Bronchus fibroblast of lung (primary cell): Measurements from ENCODE around the gene GMPPA. TPM values are rescaled to one million over a fixed set of nuclear protein-coding genes. Genes with fewer than 3 reads are reported as not detected.

ENCODE experiments used
- total RNA-seq: library from RNA; depleted of rRNA; stranded (reverse); fragments of >200 nt; gene quantifications from 2 replicates; pipeline ENCODE4 v1.2.3, GENCODE V29; 2015

GMPPA gene
- total RNA-seq = 57.2 and 64.1 TPM in 2 replicates

DNA sequence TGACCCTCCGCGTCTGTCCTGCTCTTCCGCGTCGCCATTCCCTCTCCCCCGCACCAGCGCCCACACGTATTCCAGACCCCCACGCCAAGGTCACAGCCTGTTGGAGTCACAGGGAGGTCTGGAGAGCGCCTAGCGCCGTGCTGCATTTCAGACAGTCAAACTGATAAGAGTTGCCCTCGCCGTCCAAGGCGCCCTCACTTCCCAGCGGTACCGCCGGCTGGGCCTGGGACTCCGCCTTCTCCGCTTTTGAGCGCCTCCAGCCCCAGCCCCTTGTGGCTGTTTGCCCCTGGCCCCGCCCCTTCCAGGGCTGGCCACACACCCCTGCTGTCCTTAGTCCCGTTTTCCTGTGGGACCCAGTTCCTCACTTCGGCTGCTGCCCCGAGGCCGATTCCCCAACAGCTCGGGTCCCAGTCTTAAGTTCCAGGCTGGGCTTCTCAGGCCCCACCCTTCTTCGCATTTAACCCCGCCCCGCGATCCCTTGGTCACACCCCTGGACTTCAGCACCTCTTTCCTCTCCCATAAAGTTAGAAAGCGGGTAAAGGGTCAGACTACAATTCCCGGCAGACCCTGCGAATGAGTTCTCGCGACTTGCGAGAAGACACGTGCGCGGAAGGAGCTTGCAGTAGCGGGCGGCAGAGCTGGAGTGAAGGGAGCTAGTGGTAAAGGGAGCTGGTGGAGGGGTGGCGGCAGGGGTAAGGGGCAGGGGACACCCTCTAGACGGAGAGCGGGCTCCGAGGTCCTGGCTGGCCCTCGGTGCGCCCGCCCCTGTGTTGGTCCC is at the start of gene GMPPA:
Gene GMPPA (plus strand): TSS at position 612 of the 778 bp plus-strand sequence. CDS start 1,085 bp downstream, outside the sequence.

GRCh38 chr2:219514196-219514761 is 15.6 kb downstream of the GMPPA start, which contains the start of gene ASIC4:
Gene ASIC4 (plus strand): TSS chr2:219514482. CDS start chr2:219514725, 243 bp downstream.

DNA sequence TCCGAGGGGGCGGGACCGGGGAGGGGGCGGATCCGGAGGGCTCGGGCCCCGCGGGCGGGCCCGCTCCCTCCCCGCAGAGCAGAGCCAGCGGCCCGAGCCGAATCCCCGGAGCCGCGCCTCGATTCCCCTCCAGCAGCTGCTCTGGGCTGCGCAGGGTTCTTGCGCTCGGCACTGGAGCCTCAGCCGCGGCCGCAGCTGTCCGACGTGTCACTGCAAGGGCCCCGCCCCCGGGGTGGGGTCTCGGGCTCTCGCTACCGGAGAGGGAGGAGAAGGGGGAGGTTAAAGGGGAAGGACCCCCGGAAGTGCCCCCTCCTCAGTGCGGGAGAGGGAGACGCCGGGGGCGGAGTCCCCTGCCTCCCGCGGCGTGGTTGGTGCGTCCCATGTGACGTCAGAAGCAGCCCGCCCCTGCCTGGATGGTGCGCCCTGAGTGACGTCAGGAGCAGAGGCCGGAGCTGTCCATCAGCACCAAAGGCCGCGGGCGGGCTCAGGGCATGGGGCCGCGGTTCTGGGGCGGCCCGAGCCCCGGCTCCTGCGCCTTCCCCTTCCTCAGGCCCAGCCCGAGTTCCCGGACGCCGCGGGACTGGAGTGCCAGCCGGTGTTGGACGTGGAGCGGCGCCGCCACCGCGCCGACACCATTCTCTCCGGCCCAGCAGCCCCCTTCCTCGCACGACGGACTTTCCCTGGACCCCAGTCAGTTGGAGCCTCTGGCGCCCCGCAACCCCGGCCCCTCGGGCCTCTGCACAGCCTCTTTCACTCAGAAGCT is 45.1 kb downstream of the GMPPA start, which contains the start of the genes CHPF and TMEM198:
Gene CHPF (minus strand): TSS at position 214 of the 763 bp plus-strand sequence. CDS start 271 bp downstream, outside the sequence.
Gene TMEM198 (plus strand): TSS at position 433 of the 763 bp plus-strand sequence. CDS start 700 bp downstream, outside the sequence.

Other genes starting within 250 kb of the GMPPA start
- not detected in 2 replicates for gene TUBA4B, start 245.6 kb upstream of the GMPPA start, total RNA-seq
- gene TUBA4A, start 245.0 kb upstream of the GMPPA start, total RNA-seq = 20.2 and 24.7 TPM in 2 replicates
- gene DNAJB2, start 219.5 kb upstream of the GMPPA start, total RNA-seq = 19.8 and 23.7 TPM in 2 replicates
- gene PTPRN, start 189.5 kb upstream of the GMPPA start, total RNA-seq = 7.9 and 9.8 TPM in 2 replicates
- not detected in 2 replicates for gene RESP18, start 166.1 kb upstream of the GMPPA start, total RNA-seq
- gene DNPEP, start 111.0 kb upstream of the GMPPA start, total RNA-seq = 42.2 and 45.6 TPM in 2 replicates
- 3.0 and 5.0 TPM in 2 replicates for gene DES, start 80.5 kb upstream of the GMPPA start, total RNA-seq
- 13.2 and 14.0 TPM in 2 replicates for gene SPEG, start 64.0 kb upstream of the GMPPA start, total RNA-seq
- 0.34 TPM in 1 of 2 replicates, not detected in the other for gene ASIC4, start 15.6 kb downstream of the GMPPA start, total RNA-seq
- gene CHPF, start 44.9 kb downstream of the GMPPA start, total RNA-seq = 94.3 and 95.3 TPM in 2 replicates
- gene TMEM198, start 45.1 kb downstream of the GMPPA start, total RNA-seq = 0.74 and 1.2 TPM in 2 replicates
- 32.0 and 32.1 TPM in 2 replicates for gene OBSL1, start 72.6 kb downstream of the GMPPA start, total RNA-seq
- not detected in 2 replicates for gene INHA, start 73.4 kb downstream of the GMPPA start, total RNA-seq
- gene STK11IP, start 99.0 kb downstream of the GMPPA start, total RNA-seq = 9.7 and 10.4 TPM in 2 replicates
- gene SLC4A3, start 128.7 kb downstream of the GMPPA start, total RNA-seq = 1.3 and 1.8 TPM in 2 replicates